ENCODE measurements around the gene SERPINE3. TPM values are rescaled to one million over a fixed set of nuclear protein-coding genes. Genes with fewer than 3 reads are reported as not detected.
A peak's percentile ranks its signal among the peaks of the same experiment; 100 is the strongest.

Gene SERPINE3
- total RNA-seq, 8 experiments from 2014 or later, result 0.14 to 0.46 (median 0.21) TPM; not detected in 3

GRCh38 chr13:51318015-51318414, 21.5 kb upstream of the SERPINE3 start:
- no peak for ATAC-seq (replicated peaks in 6 of 8)
- no peak overlapping the region for H3K27ac ChIP-seq
- WGBS, 10 experiments, result 60 to 100% (median 83%) methylated on average over 1 to 2 of the region's 2 CpGs; no CpG with 5 or more reads in 5 of the 10 experiments
- no peak overlapping the region for H3K4me3 ChIP-seq
- in situ Hi-C loops (cut with MboI; ENCODE audit: low pct_unique_long_range_greater_than_20kb in 2 of 9, low sequenced_read_pairs in 9 of 9, unreplicated experiment in 9 of 9), result no loop called here
- peaks cover 2 to 14% of the 10 kb centered on the region in 2 donors for H3K4me1 ChIP-seq (replicated peaks in 1 of 2)

DNA sequence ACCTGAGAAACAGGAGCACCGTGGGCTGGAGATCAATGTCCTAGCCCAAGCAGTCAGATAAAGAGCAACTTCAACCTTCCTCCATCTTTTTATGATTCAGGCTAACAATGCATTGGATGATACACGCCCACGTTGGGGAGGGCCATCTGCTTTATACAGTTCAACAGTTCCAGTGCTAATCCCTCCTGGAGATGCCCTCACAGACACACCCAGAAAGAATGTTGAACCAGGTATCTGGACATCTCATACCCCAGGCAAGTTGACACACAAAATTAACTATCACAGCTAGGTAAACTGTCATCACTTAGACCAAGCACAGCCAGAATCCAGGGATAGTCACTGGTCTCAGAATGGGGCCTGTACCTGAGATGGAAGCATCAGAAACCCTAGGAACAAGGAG, 20.6 kb upstream of the SERPINE3 start:
- whole genome bisulfite sequencing, 10 experiments, result 51 to 100% (median 74%) methylated on average over 1 to 3 of the region's 3 CpGs; no CpG with 5 or more reads in 4 of the 10 experiments

GRCh38 chr13:51321836-51322235, 17.7 kb upstream of the SERPINE3 start:
- Histone ChIP-seq H3K4me1 (replicated peaks in 1 of 2) (no peaks in the 10 kb centered on the region), H3K4me3 (no peak overlapping the region), H3K27ac (no peak overlapping the region)
- in situ Hi-C loops (cut with MboI; ENCODE audit: low pct_unique_long_range_greater_than_20kb in 2 of 9, low sequenced_read_pairs in 9 of 9, unreplicated experiment in 9 of 9), result no loop called here
- 25 to 100% (median 71%) methylated on average over 1 to 2 of the region's 2 CpGs; no CpG with 5 or more reads in 1 of the 10 experiments for WGBS, 10 experiments
- no peak for ATAC-seq (replicated peaks in 6 of 8)

More for the DNA sequence above, 20.6 kb upstream of the SERPINE3 start:
- H3K27ac ChIP-seq, result no peak overlapping the region
- in situ Hi-C loops (cut with MboI; ENCODE audit: low pct_unique_long_range_greater_than_20kb in 2 of 9, low sequenced_read_pairs in 9 of 9, unreplicated experiment in 9 of 9), result no loop called here
- H3K4me3 ChIP-seq, result no peak overlapping the region
- ATAC-seq (replicated peaks in 6 of 8), result no peak
- H3K4me1 ChIP-seq (replicated peaks in 1 of 2), result peaks cover 2 to 14% of the 10 kb centered on the region in 2 donors

DNA sequence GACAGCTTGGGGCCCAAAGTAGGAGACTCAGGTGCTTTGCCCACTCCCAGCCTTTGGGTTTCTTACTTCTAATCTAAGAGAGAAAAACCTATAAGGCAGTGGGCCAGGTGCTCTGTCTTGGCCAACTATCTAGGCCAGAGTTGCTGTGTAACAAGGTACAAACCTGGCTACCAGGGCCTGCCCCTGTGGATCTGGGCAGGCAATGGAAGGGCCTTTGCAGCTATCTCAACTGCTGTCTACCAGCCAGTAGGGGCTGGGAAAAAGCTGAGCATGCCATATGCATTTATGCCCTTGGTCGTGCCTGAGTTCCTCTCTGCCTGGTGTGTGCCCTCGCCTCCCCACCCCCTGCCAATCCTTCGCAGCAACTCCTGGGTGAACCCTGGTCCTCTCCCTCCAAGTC, 16.7 kb upstream of the SERPINE3 start:
- no peak overlapping the region for H3K27ac ChIP-seq
- in situ Hi-C loops (cut with MboI; ENCODE audit: low pct_unique_long_range_greater_than_20kb in 2 of 9, low sequenced_read_pairs in 9 of 9, unreplicated experiment in 9 of 9), result no loop called here
- WGBS, 10 experiments, result 0 to 83% (median 80%) methylated on average over 1 to 2 of the region's 3 CpGs; no CpG with 5 or more reads in 6 of the 10 experiments
- H3K4me3 ChIP-seq, result no peak overlapping the region
- no peaks in the 10 kb centered on the region for H3K4me1 ChIP-seq (replicated peaks in 1 of 2)
- ATAC-seq (replicated peaks in 6 of 8), result no peak

- Histone ChIP-seq H3K4me3 (no peak overlapping the region), H3K27ac (no peak overlapping the region), H3K4me1 (replicated peaks in 1 of 2) (no peaks in the 10 kb centered on the region)
- WGBS, 10 experiments, result 56 to 96% (median 82%) methylated on average over 1 to 5 of the region's 5 CpGs; no CpG with 5 or more reads in 3 of the 10 experiments
- in situ Hi-C loops (cut with MboI; ENCODE audit: low pct_unique_long_range_greater_than_20kb in 2 of 9, low sequenced_read_pairs in 9 of 9, unreplicated experiment in 9 of 9), result no loop called here
- no peak for ATAC-seq (replicated peaks in 6 of 8)
Observed at GRCh38 chr13:51323824-51324511, 15.5 kb upstream of the SERPINE3 start.

DNA sequence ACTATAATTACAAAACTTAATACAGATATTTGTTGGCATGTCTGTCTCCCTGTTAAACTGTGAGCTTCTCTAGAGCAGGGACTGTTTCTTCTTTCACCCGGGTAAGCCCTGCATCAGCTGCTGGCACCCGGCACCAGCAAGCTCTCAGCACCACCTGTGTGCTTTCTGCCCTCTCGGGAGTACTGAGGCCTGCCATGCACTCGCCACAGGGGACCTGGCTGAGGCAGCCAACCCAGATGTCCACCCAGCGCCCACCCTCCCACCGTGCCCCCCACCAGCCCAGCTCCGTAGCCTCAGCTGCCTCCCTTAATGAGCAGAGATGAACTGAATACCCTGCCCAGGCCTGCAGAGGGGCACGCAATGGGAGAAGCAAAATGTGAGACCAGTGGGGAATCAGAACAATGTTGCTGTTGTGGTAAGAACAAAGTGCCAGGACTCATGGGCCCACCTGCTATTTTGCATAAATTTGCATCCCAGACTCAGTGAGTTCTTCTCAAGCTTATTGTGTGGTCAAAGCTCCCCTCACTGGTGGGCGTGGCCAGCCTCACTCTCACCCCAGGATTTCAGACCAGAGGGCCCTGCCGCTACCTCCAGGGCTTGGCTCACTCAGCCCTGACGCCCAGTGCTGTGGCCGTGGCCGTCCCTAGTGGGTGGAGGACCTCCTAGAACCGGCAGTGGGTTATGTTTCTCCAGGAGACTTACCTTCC, 14.6 kb upstream of the SERPINE3 start:
- H3K27ac ChIP-seq, result no peak overlapping the region
- H3K4me3 ChIP-seq, result no peak overlapping the region

GRCh38 chr13:51325837-51326236, 13.7 kb upstream of the SERPINE3 start:
- Histone ChIP-seq H3K27ac (no peak overlapping the region), H3K4me1 (replicated peaks in 1 of 2) (no peaks in the 10 kb centered on the region), H3K4me3 (no peak overlapping the region)
- WGBS, 10 experiments, result 50 to 100% (median 84%) methylated on average over 1 to 6 of the region's 6 CpGs; no CpG with 5 or more reads in 5 of the 10 experiments
- ATAC-seq (replicated peaks in 6 of 8), result peak in 1 of 8 experiments; percentile 31
- in situ Hi-C loops (cut with MboI; ENCODE audit: low pct_unique_long_range_greater_than_20kb in 2 of 9, low sequenced_read_pairs in 9 of 9, unreplicated experiment in 9 of 9), result no loop called here

More for the DNA sequence above, 14.6 kb upstream of the SERPINE3 start:
- WGBS, 10 experiments, result 70 to 100% (median 80%) methylated on average over 1 to 3 of the region's 14 CpGs; no CpG with 5 or more reads in 5 of the 10 experiments
- no peaks in the 10 kb centered on the region for H3K4me1 ChIP-seq (replicated peaks in 1 of 2)
- in situ Hi-C loops (cut with MboI; ENCODE audit: low pct_unique_long_range_greater_than_20kb in 2 of 9, low sequenced_read_pairs in 9 of 9, unreplicated experiment in 9 of 9), result no loop called here
- peak in 6 of 8 experiments; percentile 6 to 56 (median 49) for ATAC-seq (replicated peaks in 6 of 8)

DNA sequence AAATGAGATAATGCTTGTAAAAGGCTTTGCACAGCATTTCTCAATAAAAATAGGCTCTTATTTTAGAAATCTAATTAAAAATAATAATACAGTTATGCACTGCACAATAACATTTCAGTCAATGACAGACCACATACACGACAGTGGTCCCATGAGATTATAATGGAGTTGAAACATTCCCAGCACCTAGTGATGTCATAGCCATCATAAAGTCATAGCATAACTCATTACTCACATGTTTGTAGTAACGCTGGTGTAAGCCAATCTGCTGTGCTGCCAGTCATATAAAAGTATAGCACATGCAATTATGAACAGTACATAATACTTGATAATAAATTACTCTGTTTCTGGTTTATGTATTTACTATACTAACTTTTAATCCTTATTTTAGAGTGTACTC, 12.7 kb upstream of the SERPINE3 start:
- H3K4me1 ChIP-seq (replicated peaks in 1 of 2), result no peaks in the 10 kb centered on the region
- H3K27ac ChIP-seq, result no peak overlapping the region
- in situ Hi-C loops (cut with MboI; ENCODE audit: low pct_unique_long_range_greater_than_20kb in 2 of 9, low sequenced_read_pairs in 9 of 9, unreplicated experiment in 9 of 9), result no loop called here
- WGBS, 10 experiments, result 34 to 100% (median 80%) methylated on average over 1 to 2 of the region's 2 CpGs; no CpG with 5 or more reads in 2 of the 10 experiments
- ATAC-seq (replicated peaks in 6 of 8), result peak in 3 of 8 experiments; percentile 53 to 83 (median 82)
- no peak overlapping the region for H3K4me3 ChIP-seq

DNA sequence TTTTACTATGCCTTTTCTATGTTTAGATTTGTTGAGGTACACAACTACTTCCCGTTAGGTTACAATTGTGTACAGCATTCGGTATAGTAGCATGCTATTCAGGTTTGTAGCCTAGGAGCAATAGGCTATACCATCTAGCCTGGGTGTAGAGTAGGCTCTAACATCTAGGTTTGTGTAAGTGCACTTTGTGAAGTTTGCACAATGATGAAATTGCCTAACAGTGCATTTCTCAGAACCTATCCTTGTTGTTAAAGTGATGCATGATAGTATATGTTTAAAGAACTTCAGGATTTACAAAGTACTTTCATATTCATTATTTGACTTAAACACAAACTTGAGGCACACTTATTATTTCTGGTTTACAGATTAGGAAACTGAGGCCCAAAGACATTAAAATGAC, 11.5 kb upstream of the SERPINE3 start:
- Histone ChIP-seq H3K4me1 (replicated peaks in 1 of 2) (no peaks in the 10 kb centered on the region), H3K4me3 (no peak overlapping the region), H3K27ac (no peak overlapping the region)
- 76 to 100% (median 92%) methylated on average over 1 to 2 of the region's 2 CpGs; no CpG with 5 or more reads in 4 of the 10 experiments for WGBS, 10 experiments
- in situ Hi-C loops (cut with MboI; ENCODE audit: low pct_unique_long_range_greater_than_20kb in 2 of 9, low sequenced_read_pairs in 9 of 9, unreplicated experiment in 9 of 9), result no loop called here
- ATAC-seq (replicated peaks in 6 of 8), result no peak

DNA sequence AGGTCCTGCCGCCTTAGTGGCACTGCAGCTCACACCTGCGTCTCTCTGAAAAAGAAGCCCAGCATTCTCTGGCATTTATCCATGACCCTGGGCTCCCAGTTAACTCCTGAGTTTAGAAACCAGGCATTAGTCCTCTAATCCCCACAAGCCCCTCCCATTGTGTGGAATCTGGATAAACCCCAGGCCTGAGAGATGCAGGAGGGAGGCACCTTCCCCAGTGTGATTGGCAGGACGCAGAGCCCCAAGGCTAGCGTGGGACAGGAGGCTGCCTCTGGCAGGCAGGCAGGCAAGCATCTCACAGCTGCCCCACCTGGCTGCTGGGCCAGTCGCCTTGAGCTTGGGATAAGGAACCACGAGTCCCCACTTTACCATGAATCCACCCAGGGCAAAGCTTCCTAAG, 11.0 kb upstream of the SERPINE3 start:
- no peak overlapping the region for H3K4me3 ChIP-seq
- in situ Hi-C loops (cut with MboI; ENCODE audit: low pct_unique_long_range_greater_than_20kb in 2 of 9, low sequenced_read_pairs in 9 of 9, unreplicated experiment in 9 of 9), result no loop called here
- no peak overlapping the region for H3K27ac ChIP-seq
- WGBS, 10 experiments, result 56 to 94% (median 69%) methylated on average over 3 to 5 of the region's 6 CpGs; no CpG with 5 or more reads in 5 of the 10 experiments
- no peaks in the 10 kb centered on the region for H3K4me1 ChIP-seq (replicated peaks in 1 of 2)
- peak in 1 of 8 experiments; percentile 31 for ATAC-seq (replicated peaks in 6 of 8)

GRCh38 chr13:51329606-51330005, 9.9 kb upstream of the SERPINE3 start:
- WGBS, 10 experiments, result 34 to 100% (median 65%) methylated on average over 1 to 2 of the region's 3 CpGs; no CpG with 5 or more reads in 6 of the 10 experiments
- H3K4me3 ChIP-seq, result no peak overlapping the region
- no peak overlapping the region for H3K27ac ChIP-seq
- in situ Hi-C loops (cut with MboI; ENCODE audit: low pct_unique_long_range_greater_than_20kb in 2 of 9, low sequenced_read_pairs in 9 of 9, unreplicated experiment in 9 of 9), result no loop called here
- ATAC-seq (replicated peaks in 6 of 8), result no peak
- H3K4me1 ChIP-seq (replicated peaks in 1 of 2), result no peaks in the 10 kb centered on the region

DNA sequence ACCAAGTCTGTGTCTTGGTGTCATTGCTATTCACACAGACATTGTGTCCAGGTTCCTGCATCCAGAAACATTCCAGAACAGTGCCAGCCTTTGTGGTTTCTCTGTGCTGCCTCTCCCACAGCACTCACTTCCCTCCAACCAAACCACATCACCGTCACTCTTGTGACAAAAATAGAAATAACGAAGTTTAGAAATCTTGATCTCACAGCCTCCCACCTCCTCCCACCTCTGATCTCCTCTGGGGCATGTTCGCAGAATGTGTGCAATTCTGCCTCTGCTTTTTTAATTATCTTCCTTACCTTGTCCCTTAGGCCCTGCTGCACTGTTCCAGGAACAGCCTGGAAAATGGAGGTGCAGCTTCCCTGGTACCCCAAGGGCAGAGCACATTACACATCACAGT, 8.7 kb upstream of the SERPINE3 start:
- in situ Hi-C loops (cut with MboI; ENCODE audit: low pct_unique_long_range_greater_than_20kb in 2 of 9, low sequenced_read_pairs in 9 of 9, unreplicated experiment in 9 of 9), result no loop called here
- no peak overlapping the region for H3K4me3 ChIP-seq
- 33 to 100% (median 80%) methylated on average over 1 to 3 of the region's 3 CpGs; no CpG with 5 or more reads in 1 of the 10 experiments for WGBS, 10 experiments
- H3K4me1 ChIP-seq (replicated peaks in 1 of 2), result no peaks in the 10 kb centered on the region
- peak in 1 of 8 experiments; percentile 25 for ATAC-seq (replicated peaks in 6 of 8)
- H3K27ac ChIP-seq, result no peak overlapping the region

- no peak for ATAC-seq (replicated peaks in 6 of 8)
- H3K4me3 ChIP-seq, result no peak overlapping the region
- H3K27ac ChIP-seq, result no peak overlapping the region
- in situ Hi-C loops (cut with MboI; ENCODE audit: low pct_unique_long_range_greater_than_20kb in 2 of 9, low sequenced_read_pairs in 9 of 9, unreplicated experiment in 9 of 9), result no loop called here
- H3K4me1 ChIP-seq (replicated peaks in 1 of 2), result no peaks in the 10 kb centered on the region
- 0 to 81% (median 50%) methylated on average over 1 to 5 of the region's 6 CpGs; no CpG with 5 or more reads in 1 of the 10 experiments for WGBS, 10 experiments
Observed at GRCh38 chr13:51331354-51331861, 8.1 kb upstream of the SERPINE3 start.

All from motor neuron (in vitro differentiated cells).